GM19324 (cell line): ENCODE measurements around the gene B4GALT5.
"Not testable (repeated sequence)": the region's sequence is repeated elsewhere in the genome, so short reads cannot be mapped to it uniquely, and the experiment has no call there.

Experiments used
- ATAC-seq: cut with Tn5 transposase; IDR thresholded peaks from one replicate; pipeline ENCODE4 v1.9.1; 2021; ENCODE audit warnings: mild to moderate bottlenecking, moderate library complexity; ENCODE audit not compliant: unreplicated experiment, low FRiP score

B4GALT5 gene

DNA sequence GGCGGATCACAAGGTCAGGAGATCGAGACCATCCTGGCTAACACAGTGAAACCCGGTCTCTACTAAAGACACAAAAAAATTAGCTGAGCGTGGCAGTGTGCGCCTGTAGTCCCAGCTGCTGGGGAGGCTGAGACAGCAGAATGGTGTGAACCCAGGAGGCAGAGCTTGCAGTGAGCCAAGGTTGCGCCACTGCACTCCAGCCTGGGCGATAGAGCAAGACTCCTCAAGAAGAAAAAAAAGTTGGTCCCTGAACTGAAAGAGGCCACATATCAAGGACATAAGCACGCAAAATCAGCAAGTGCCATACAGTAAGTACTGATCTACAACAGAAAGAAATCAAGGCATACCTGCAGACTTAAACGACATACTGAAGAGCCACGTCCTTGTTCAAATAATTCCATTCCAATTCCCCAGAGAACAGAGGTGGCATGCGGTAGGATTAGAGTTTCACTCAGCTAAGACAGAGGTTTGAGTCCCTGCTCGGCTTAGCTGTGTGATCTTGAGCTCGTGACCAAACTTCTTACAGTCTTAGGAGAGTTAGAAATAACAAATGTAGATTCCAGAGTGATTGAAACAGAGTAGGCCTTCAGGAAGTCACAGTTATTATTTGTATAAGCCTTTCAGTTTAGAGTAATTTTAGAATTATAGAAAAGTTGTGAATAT, 29.2 kb downstream of the B4GALT5 start:
- ATAC-seq = no peak

DNA sequence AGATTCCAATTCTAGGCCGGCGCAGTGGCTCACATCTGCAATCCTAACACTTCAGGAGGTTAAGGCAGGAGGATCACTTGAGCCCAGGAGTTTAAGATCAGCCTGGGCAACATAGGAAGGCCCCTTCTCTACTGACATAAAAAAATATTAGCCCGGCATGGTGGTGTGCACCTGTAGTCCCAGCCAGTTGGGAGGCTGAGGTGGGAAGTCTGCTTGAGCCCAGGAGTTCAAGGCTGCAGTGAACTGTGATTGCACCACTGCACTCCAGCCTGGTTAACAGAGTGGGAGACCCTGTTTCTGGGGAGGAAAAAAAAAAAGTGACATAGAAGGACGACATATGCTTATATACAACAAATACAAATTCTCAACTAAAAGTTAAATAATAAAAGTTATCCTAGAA, 30.9 kb downstream of the B4GALT5 start:
- ATAC-seq = no peak

DNA sequence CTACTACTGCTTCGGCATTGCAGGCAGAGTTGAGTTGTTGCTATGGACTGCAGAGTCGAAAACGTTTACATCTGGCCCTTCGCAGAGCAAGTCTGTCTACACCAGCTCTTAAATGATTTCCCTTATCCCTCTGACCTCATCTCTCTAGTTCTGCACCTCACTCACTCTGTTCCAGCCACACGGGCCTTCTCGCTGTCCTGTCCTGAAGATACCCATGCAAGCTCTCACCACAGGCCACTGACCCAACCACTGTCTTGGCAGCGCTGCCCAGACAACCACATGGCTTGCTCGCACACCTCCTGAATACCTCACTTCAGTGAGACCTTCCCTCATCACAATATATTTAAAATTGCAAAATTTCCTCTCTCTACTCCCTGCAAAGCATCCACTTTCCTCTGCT, 31.4 kb downstream of the B4GALT5 start:
- ATAC-seq = no peak

DNA sequence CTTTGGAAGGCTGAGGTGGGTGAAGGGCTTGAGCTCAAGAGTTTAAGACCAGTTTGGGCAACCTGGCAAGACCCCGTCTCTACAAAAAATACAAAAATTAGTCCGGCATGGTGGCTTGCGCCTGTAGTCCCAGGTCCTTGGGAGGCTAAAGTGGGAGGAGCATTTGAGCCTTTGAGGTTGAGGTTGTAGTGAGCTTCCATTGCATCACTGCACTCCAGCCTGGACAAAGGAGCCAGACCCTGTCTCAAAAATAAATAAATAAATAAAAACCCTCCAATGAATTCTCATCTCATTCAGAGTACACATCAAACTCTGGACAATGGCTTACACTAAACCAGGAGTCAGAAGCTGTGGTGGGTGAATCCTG, 31.8 kb downstream of the B4GALT5 start:
- no peak for ATAC-seq

DNA sequence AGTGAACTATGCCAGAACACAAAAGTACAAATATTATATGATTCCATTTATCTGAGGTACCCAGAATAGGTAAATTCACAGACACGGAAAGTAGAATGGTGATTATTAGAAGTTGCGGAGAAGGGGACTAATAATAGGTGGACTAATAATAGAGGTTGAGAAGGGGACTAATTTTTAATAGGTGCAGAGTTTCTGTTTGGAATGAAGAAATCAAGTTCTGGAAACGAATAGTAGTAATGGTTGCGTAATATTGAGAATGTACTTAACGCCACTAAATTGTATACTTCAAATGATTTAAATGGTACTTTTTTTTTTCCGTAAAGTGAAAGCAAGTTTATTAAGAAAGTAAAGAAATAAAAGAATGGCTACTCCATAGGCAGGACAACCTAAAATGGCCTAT, 33.2 kb downstream of the B4GALT5 start:
- ATAC-seq = no peak

DNA sequence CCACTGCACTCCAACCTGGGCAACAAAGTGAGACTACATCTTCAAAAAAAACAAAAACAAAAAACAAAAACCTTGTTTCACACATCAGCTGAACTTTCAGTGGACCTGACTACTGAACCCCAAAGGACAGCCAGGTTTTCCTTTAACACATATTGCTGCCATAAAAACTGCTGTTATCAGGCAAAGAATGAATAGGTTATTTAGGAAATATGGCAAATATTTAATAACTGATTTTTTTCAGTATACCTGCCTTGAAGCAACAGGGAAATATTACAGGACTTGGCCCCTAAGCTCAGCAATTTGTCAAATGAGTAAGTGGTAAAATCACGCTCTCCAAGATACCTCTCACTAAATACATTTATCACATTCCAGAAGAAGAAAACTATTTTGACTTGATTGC, 34.0 kb downstream of the B4GALT5 start:
- ATAC-seq = no peak

DNA sequence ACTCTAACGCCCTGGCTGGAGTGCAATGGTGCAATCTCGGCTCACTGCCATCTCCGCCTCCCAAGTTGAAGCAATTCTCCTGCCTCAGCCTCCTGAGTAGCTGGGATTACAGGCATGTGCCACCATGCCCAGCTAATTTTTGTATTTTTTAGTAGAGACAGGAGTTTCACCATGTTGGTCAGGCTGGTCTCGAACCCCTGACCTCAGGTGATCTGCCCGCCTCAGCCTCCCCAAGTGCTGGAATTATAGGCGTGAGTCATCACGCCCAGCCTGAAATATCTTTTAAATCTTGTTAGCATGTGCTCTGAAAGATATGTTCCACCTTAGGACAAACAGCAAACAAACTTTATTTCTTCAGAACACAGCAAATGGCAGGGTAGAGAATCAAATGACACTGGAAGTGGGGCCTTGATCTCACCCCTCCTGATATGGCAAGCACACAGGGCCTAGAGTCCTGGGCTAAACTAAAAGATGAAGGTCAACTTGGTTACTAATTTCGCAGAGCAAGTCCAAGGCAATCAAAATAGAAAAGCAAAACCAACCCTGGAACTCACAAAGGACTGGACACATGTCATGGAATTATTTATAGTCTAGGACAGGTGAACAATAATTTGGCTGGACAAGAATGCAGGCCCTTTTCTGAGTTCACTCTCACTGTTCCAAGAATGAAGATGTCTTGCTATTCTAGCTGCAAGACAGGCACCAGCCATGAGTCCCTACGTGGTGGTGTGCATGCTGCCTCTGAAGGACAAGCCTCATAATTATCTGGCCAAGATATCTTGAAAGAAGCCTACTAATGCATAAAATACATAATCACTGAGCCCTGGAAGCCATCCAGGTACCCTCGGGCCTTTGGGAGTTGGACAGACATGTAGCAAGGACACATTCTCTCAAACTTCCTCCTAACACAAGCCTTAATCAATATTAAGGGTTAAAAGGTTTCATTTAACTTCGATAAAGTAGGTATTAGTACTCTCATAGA, 35.6 kb downstream of the B4GALT5 start:
- ATAC-seq = no peak

DNA sequence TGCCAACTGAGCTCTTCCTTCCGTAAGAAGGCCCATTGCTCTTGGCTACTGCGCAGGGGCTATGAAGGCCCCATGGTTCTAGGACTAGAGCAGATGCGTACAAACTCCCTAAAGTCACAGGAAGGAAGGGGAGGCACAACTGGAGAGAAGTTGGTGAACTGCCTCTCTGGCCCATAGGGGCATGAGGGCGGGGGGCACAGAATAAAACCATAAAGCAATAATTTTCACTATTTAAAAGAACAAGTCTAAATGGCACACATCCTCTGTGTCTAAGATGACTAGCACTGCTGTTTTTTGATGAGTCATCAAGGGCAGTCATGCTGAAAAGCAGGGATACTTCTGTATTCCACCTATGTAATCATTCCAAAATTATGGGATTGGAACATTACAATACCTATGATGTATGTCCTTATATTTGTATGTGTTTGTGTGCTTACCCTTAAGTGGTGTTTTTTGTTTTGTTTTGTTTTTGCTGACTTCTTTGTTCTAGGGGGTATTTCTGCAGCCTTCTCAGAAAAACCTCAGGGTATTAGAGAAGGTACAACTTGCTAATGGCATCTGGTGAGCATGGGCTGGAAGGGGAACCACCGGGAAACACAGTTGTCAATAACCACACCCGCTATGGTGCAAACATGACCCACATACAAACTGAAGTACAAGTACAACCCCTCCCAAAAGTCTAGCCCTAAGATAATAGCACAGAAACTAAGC, 36.9 kb downstream of the B4GALT5 start:
- no peak for ATAC-seq

DNA sequence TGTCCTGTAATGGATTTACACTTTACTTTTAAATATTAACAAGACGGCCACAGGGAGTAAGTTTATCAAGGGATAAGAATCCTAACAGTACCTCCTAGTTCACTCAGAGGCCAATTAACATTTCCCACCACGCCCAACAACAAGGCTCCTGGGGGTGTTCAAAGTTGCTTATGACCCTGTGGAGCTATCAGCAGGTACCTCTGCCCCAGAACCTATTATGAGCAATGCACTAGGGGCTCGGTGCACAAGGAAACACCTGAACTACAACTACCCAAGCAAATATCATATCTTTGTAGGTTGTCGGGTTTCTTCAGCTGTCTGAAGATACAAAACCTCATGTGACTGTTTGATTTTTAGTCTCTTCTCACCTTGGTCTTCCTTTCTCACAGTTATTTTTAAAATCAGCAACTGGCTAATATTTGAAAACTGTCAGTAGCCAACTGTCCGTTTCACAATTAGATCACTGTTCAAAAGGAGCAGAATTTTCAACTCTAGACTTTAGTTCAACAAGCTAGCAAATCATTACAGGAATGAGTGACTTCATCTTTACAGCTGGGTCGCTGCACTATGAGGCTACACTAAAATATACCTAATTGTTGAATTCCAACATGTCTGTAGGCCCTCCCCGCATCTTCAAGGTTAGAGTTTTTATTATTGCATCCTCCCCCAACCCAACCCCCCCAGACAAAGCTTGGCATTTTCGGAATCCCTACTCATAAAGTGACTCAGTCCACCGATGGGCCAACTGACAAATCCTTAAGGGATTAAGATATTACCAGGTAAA, 38.1 kb downstream of the B4GALT5 start:
- ATAC-seq = no peak

DNA sequence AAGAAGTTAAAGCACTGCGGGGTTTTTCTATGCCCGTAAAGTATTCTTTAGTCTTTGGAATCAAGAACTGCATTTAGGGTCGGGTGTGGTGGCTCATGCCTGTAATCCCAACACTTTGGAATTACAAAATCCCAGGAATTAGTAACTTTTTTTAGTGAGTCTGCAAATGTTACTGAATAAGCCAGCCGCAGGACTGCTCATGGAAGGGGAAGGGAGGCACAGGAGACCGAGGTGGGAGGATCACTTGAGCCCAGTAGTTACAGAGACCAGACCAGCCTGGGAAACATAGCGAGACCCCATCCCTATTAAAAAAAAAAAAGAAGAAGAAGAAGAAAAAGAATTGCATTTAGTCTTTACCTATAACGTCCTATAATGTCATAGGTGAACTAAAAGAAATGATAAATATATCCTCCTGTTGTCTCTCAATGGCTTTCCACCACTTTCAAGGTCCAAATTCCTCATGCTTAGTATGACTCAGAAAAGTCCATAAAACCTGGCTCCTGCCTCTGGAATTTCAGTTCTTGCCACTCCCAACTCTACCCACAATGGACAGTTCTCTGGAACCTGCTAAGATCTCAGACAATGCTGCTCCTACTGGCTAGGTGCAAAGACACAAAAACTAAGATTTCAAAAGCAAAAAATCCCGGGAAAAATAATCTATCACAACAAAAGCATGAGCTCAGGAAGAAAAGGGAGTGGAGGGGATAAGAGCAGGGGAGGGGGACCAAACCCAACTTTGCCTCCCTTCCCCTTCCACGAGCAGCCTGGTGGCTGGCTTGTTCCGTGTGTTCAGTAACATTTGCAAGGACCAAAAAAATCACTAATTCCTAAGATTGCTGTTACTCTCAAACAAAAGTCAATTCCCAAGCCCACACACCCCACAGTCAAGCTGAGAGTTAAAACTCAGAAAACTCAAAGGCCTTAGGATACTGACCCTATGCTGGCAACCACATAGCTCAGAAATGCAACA, 39.0 kb downstream of the B4GALT5 start:
- ATAC-seq = no peak

DNA sequence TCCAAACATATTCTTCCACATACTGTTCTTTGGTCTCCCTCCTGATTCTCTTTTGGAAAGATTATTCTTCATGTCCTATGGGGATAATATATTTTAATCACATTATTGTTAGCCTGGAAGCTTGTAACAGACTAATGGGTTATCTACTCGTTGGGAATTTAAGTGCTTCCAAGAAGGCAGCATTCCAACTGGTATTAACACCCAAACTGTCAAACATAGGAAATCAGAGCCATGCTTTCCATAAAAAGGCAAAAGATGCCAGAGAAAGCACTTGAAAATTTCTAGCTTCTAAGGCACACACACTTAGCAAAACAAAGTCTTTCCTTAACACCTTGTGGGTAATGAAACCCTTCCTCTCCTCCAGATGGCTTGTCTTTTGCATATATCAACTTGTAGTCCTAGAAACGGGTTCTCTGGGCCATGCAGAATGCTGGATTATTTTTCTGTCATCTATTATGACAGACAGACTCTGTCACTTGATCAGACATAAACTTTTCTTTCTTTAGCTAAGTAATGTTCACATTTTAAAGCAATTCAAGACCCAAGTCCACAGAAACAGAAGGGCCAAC, 41.5 kb downstream of the B4GALT5 start:
- no peak for ATAC-seq

DNA sequence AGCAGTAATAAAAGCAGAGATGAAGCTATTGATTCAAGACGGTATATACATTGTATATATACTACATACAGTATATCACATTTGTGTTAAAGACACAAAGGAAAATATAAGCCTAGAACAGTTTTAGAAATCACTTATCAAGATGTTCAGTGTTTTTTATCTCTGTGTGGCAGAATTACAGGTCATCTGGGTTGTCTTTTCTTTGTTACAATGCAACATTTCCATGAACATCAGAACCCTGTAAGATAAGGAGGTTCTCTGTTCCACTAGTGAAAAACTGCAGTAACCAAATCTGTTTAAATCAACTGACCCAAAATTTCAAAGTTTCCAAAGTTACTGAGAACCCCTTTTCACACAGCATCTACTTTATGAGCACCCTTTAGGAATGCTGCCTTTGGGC, 42.2 kb downstream of the B4GALT5 start:
- ATAC-seq = no peak

DNA sequence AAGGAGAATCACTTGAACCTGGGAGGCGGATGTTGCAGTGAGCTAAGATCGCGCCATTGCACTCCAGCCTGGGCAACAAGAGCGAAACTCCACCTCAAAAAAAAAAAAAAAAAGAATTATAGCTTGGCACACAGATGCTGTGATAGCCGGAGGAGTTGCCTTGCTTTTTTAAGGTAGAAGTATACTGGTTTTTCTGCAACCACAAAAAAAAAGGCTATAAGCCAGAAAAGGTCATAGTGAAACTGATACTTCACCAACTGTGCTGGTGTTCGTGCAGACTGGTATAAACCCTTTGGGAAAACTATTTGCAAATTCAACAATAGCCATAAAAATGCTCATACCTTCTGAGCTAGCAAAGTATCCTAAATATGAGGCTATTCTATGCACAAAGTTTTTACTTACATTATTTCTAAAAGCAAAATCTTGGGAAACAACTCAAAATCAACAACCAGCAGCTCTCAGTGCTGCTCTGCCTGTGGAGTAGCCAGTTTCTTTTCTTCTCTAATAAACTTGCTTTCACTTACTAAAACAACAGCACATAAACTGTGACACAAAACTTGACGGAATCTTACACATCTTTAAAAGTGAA, 44.0 kb downstream of the B4GALT5 start:
- ATAC-seq = peak; percentile 55

DNA sequence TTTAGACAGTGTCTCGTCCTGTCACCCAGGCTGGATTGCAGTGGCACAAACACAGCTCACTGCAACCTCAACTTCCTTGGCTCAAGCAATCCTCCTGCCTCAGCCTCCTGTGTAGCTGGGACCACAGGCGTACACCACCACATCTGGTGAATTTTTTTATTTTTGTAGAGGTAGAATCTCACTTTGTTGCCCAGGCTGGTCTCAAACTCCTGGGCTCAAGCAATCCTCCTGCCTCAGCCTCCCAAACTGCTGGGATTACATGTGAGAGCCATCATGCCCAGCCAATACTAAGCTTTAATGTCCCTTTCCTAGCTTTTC, 44.8 kb downstream of the B4GALT5 start:
- ATAC-seq = not testable (repeated sequence)

DNA sequence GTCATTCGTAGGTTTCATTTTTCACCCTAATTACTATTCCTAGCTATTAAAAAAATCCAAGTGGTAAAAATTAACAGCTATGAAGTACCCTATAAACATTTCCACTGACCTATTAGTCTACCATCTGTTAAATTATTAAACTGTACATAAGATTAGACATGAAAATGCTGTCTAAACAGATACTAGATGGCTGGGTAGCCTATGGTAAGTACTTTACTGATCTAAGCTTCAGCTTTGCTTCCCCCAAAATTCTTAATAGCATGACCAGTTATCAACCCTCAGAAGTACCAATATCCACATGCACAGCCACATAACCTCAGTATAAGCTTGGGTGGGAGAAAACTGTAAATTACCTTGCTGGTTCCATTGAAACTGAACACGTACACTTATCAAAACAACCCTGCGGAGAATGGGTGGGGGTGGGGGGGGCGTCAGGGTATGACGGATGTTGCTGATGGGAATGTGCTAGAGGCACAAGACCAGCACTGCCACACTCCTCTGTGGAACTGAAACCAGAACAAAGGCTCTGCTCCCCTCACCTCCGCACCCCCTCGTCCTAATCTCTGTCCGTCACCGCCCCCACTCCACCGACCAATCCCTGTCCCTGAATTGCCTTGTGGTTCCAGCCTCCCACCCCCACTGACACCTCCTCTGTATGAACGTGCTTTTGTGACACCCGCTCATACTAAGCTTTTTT, 45.3 kb downstream of the B4GALT5 start:
- ATAC-seq = peak; percentile 68

DNA sequence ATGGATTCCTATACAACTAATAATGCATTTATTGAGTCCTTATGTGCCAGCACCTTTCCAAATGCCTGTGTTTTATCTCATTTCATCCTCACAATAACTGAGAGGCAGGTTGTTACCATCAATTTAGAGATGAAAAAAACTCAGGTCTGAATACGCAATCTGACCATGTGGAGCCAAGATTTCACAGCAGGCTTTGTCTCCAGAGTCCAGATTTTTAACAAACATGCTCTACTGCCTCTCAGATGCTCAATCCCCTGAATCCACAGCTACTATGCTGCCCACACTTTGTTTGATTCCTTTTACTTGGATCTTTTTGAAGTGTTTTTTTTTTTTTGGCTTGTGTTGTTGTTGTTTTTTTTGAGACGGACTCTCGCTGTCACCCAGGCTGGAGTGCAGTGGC, 46.8 kb downstream of the B4GALT5 start:
- ATAC-seq = no peak

DNA sequence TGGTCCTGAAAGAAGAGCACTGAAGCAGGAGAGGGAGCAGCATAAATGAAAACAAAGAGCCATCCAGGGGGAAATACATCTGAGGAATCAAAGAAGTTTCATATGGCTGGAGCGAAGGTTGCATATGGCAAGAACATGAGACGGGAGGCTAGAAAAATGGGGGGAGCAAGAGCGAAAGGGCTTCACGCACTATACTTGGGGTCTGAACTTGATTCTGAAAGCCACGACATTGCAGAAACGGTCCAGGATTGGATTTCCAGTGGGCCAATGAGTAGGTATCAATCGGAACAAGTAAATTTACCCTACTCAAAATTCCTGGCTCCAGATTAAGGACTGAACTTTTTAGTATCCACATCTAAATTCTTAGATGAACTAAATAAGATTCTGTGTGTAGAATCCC, 47.9 kb downstream of the B4GALT5 start:
- no peak for ATAC-seq

DNA sequence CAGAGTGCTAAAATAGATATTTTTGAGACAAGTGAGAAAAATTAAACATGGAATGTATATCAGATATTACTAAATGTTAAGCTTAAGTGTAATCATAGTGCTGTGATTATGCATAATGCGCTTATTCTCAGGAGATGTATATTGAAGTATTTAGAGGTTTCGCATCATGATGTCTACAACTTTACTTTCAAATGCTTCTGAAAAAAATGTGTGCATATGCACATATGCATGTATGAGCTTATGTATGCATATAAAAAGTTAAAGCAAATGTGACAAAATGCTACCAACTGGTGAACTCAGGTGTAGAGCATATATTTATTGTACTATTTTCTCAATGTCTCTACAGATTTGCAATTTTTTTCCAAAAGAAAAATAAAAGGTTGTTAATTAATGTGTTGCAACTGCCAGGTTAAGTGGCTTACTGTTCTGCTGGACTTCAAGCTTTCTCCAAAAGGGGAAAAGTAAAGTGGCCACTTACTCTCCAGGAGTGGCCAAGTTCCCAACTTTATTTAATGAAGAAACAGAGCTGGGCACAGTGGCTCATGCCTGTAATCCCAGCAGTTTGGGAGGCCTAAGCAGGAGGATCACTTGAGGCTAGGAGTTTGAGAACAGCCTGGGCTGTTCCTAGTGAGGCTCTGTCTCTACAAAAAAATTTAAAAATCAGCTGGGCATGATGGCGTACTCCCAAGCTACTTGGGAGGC, 48.9 kb downstream of the B4GALT5 start:
- ATAC-seq = no peak
